Kidney (tissue), 14 donors: ENCODE results near the gene ZNF746. TPM values are rescaled to one million over a fixed set of nuclear protein-coding genes. Genes with fewer than 3 reads are reported as not detected.

Source experiments
- DNase-seq, 5 donors: peaks; one replicate each; pipeline ENCODE4 v3.0.0-alpha.2; 2013 to 2020
- FAIRE-seq: peaks from 2 replicates; lab custom pipeline; 2012; peaks lifted over from hg19 to GRCh38; lab: Jason Lieb, UNC
- H3K27ac ChIP-seq, 2 donors: one replicate each; pipeline ENCODE4 v1.7.0; 2013; ENCODE audit warnings: low read depth in 2 of 2, low read length in 2 of 2, inconsistent platforms in 1 of 2
- H3K27me3 ChIP-seq: one replicate; pipeline ENCODE4 v1.7.1; 2013; ENCODE audit warnings: low read length, inconsistent platforms; ENCODE audit not compliant: control insufficient read depth, insufficient read depth
- H3K36me3 ChIP-seq, 3 donors: one replicate each; pipeline versions ENCODE4 v1.7.0 to v1.7.1; 2013; ENCODE audit warnings: low read length in 3 of 3, control low read depth in 1 of 3, inconsistent platforms in 1 of 3; ENCODE audit not compliant: insufficient read depth in 3 of 3, control insufficient read depth in 2 of 3
- H3K4me1 ChIP-seq, 3 donors: one replicate each; pipeline versions ENCODE4 v1.7.0 to v1.7.1; 2013; ENCODE audit warnings: low read length in 3 of 3, inconsistent platforms in 1 of 3, low read depth in 1 of 3; ENCODE audit not compliant: control insufficient read depth in 2 of 3, insufficient read depth in 2 of 3
- H3K4me3 ChIP-seq, 3 donors: one replicate each; pipeline versions ENCODE4 v1.7.0 to v1.8.1; 2013; ENCODE audit warnings: low read length in 3 of 3, control low read depth in 1 of 3, inconsistent platforms in 1 of 3
- H3K9ac ChIP-seq, 3 donors: one replicate each; pipeline versions ENCODE4 v1.7.0 to v1.7.1; 2013; ENCODE audit warnings: low read length in 3 of 3, control low read depth in 1 of 3, inconsistent platforms in 1 of 3
- H3K9me3 ChIP-seq, 3 donors: one replicate each; pipeline versions ENCODE4 v1.7.0 to v1.7.1; 2013; ENCODE audit warnings: low read length in 3 of 3, control low read depth in 1 of 3, inconsistent platforms in 1 of 3; ENCODE audit not compliant: control insufficient read depth in 2 of 3, insufficient read depth in 1 of 3
- intact Hi-C: fragments of 100-400 bp; cut with DNase I; formaldehyde crosslinking; loops from one replicate; pipeline ENCODE4 v1.11.1; 2022
- polyA plus RNA-seq: library from polyadenylated mRNA; stranded (reverse); fragments of 350-450 nt; fragmentation: Illumina TruSeq; extraction: RNeasy Lipid Tissue Mini Kit (QIAGEN cat#74804); gene quantifications from one replicate; pipeline ENCODE4 v1.2.3, GENCODE V29; 2014; ENCODE audit warnings: low read depth, low replicate concordance; ENCODE audit not compliant: insufficient read depth
- total RNA-seq: library from RNA; stranded (reverse); fragmentation: NEBNext Ultra II Directional; extraction: Animal tissue kit (Norgen Biotek cat#: 25700); gene quantifications from one replicate; pipeline ENCODE4 v1.2.1, GENCODE V29; 2021
- TF ChIP-seq, protein P1 (sequence below): IDR thresholded peaks from 3 replicates; pipeline ENCODE4 v1.5.1; 2012; ENCODE audit warnings: mild to moderate bottlenecking, moderate library complexity, borderline replicate concordance; ENCODE audit not compliant: insufficient read depth; ENCODE audit errors: extremely low read depth
- donor health status: control.
- donor health status: control.
- donor health status: control.
- donor health status: control.
- donor health status: control.
- donor health status: DM: yes; HTN: yes; CAD: no.
- donor health status: Normal renal cell carcinoma (clear cell type).

ZNF746 gene
- total and polyA plus RNA-seq, 2 donors from 2014 or later, result 6.8 to 17.3 TPM

DNA sequence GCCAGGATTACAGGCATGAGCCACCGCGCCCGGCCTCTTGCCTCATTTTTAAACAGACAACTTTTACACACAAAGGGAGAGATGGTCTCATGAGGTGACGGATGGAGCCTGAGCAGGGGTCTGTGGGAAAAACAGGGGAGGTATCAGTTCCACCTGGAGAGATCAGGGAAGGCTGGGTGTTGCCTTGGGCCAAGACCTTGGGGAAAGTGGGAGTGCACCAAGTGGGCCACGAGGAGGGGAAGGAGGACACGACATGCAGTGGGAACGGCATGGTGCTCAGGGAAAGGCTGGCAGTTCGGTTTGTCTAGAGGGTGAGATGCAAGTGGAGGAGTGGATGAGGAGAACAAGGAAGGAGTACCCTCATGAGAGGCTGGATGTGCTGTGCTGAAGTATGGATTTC lies 27.8 kb downstream of the ZNF746 start:
- no peaks in the 10 kb centered on the region for H3K4me1 ChIP-seq
- peaks cover 0 to 9% (median 2%) of the 10 kb centered on the region in 3 donors for H3K36me3 ChIP-seq
- intact Hi-C loops, result no loop called here
- DNase-seq (peak in 1 of 5 donors; percentile 12), FAIRE-seq (no peak)
- no peak overlapping the region for H3K27ac ChIP-seq
- H3K9ac ChIP-seq, result no peak overlapping the region
- no peaks in the 10 kb centered on the region for H3K9me3 ChIP-seq
- TF ChIP-seq, protein P1, sequence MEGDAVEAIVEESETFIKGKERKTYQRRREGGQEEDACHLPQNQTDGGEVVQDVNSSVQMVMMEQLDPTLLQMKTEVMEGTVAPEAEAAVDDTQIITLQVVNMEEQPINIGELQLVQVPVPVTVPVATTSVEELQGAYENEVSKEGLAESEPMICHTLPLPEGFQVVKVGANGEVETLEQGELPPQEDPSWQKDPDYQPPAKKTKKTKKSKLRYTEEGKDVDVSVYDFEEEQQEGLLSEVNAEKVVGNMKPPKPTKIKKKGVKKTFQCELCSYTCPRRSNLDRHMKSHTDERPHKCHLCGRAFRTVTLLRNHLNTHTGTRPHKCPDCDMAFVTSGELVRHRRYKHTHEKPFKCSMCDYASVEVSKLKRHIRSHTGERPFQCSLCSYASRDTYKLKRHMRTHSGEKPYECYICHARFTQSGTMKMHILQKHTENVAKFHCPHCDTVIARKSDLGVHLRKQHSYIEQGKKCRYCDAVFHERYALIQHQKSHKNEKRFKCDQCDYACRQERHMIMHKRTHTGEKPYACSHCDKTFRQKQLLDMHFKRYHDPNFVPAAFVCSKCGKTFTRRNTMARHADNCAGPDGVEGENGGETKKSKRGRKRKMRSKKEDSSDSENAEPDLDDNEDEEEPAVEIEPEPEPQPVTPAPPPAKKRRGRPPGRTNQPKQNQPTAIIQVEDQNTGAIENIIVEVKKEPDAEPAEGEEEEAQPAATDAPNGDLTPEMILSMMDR, result no peak
- H3K27me3 ChIP-seq, result no peaks in the 10 kb centered on the region
- no peak overlapping the region for H3K4me3 ChIP-seq

DNA sequence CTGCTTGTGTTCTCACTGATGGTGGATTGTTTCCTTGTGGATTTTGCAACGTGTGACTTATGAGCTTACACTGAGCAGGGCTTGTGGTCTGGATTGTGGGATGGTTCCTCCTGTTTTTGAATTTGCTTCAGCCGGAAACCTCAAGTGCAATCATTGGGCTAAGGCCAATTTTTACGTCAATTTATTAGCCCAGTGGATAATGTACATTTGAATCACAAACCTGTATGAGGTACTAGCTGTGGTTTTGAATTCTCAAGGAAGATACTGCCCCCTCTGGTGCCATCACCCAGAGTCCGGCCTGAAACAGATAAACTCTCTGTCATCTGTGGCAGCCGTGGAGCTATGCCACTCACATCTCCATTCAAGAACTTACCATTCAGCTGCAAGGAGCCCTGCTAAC lies 29.4 kb downstream of the ZNF746 start:
- TF ChIP-seq, protein P1, result no peak
- no peak for FAIRE-seq
- Histone ChIP-seq H3K4me3 (no peak overlapping the region), H3K4me1 (no peaks in the 10 kb centered on the region), H3K36me3 (peaks cover 0 to 2% (median 0%) of the 10 kb centered on the region in 3 donors), H3K27me3 (no peaks in the 10 kb centered on the region), H3K27ac (no peak overlapping the region), H3K9ac (no peak overlapping the region), H3K9me3 (no peaks in the 10 kb centered on the region)
- DNase-seq, result peak in 1 of 5 donors; percentile 12
- intact Hi-C loops, result no loop called here

DNA sequence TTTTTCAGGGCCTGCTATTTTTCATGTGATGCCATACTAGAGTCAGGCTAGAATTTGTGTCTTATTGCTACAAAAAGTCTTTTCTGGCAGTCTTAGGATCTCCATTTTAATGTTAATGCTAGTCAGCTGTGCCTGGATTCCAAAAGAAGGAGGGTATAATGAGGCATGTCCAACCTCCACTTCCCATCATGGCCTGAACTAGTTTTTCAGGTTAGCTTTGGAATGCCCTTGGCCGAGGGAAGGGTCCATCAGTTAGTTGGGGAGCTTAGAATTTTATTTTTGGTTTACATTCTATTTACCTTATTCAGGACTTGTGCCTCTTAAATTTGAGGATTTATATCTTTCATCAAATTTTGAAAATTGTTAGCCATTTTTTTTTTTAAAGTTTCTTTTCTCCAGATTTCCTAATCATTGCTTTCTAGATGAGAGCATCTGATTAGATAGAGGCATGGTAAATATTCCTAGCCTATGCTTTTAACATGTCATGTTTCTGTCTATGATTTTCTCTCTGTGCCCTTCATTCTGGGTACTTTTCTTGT lies 30.2 kb downstream of the ZNF746 start:
- no peak overlapping the region for H3K4me3 ChIP-seq
- intact Hi-C loops, result no loop called here
- no peaks in the 10 kb centered on the region for H3K27me3 ChIP-seq
- no peak overlapping the region for H3K27ac ChIP-seq
- no peak for DNase-seq
- H3K36me3 ChIP-seq, result no peaks in the 10 kb centered on the region
- TF ChIP-seq, protein P1, result no peak
- H3K9me3 ChIP-seq, result no peaks in the 10 kb centered on the region
- no peak overlapping the region for H3K9ac ChIP-seq
- FAIRE-seq, result no peak
- H3K4me1 ChIP-seq, result no peaks in the 10 kb centered on the region

DNA sequence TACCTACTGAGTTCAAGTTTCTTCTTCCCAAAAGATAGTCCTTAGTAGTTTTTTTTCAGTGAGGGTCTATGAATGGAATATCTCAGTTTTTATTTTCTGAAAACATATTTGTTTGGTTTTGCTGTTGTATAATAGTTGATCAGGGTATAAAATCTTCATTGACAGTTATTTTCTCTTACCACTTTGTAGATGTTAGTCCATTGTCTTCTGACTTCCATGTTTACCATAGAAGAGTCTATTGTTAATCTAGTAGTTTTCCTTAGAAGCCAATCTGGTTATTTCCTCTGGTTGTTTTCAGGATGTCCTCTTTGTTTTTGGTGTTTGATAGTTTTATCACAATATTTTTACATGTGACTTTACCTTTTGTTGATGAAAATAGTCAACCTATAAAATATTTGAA lies 31.2 kb downstream of the ZNF746 start:
- DNase-seq, result no peak
- Histone ChIP-seq H3K4me1 (no peaks in the 10 kb centered on the region), H3K9me3 (no peaks in the 10 kb centered on the region), H3K27ac (no peak overlapping the region), H3K27me3 (no peaks in the 10 kb centered on the region), H3K9ac (no peak overlapping the region), H3K4me3 (no peak overlapping the region), H3K36me3 (no peaks in the 10 kb centered on the region)
- TF ChIP-seq, protein P1, result no peak
- intact Hi-C loops, result no loop called here
- no peak for FAIRE-seq
